Measurements from ENCODE around the gene TXLNA.
"Not testable (repeated sequence)": the region's sequence is repeated elsewhere in the genome, so short reads cannot be mapped to it uniquely, and the experiment has no call there.

TXLNA gene

GRCh38 chr1:32163405-32163804 is 16.1 kb upstream of the TXLNA start:
- no peaks in the 10 kb centered on the region for H3K9me3 ChIP-seq (ENCODE audit: control insufficient read depth, low read length)
- H3K4me1 ChIP-seq (ENCODE audit: control insufficient read depth, insufficient read depth, low read length, poor library complexity, severe bottlenecking), result no peaks in the 10 kb centered on the region
- H3K36me3 ChIP-seq (ENCODE audit: control insufficient read depth, insufficient read depth, low read length), result peaks cover 90% of the 10 kb centered on the region
- WGBS, 2 experiments (ENCODE audit: insufficient coverage in 2 of 2), result 100% methylated on average over 1 of the region's 2 CpGs; no CpG with 5 or more reads in 1 of the 2 experiments
- H3K27ac ChIP-seq (ENCODE audit: low read depth, low read length, severe bottlenecking), result no peak overlapping the region
- no peak overlapping the region for H3K4me3 ChIP-seq (ENCODE audit: extremely low read depth, insufficient read depth, low read length, poor library complexity, severe bottlenecking)

- H3K36me3 ChIP-seq (ENCODE audit: control insufficient read depth, insufficient read depth, low read length), result peaks cover 86% of the 10 kb centered on the region
- not testable (repeated sequence) for H3K4me1 ChIP-seq (ENCODE audit: control insufficient read depth, insufficient read depth, low read length, poor library complexity, severe bottlenecking)
- 96 to 98% methylated on average over 6 to 8 of the region's 10 CpGs for WGBS, 2 experiments (ENCODE audit: insufficient coverage in 2 of 2)
Measured at GRCh38 chr1:32165633-32166032, 13.8 kb upstream of the TXLNA start.

DNA sequence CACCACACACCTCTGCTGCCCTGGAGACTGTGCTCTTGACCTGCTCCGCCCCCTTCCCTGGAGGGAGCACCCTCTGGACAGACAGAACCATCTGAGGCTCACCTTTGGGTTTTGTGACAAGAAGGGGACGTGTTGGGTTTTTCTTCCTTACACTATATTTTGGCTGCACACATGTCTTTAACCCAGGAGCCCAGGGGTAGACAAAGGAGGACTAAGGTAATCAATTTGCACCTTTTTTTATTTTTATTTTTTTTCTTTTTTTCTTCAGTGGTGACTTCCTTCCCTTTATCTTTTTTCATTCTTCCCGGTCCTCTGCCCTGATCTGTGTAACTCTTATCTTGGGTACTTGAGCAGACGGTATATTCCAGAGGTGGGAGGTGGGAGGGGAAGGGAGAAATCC is 8.5 kb upstream of the TXLNA start:
- H3K27ac ChIP-seq (ENCODE audit: low read depth, low read length, severe bottlenecking), result no peak overlapping the region
- no peak overlapping the region for H3K4me3 ChIP-seq (ENCODE audit: extremely low read depth, insufficient read depth, low read length, poor library complexity, severe bottlenecking)
- H3K36me3 ChIP-seq (ENCODE audit: control insufficient read depth, insufficient read depth, low read length), result peaks cover 83% of the 10 kb centered on the region
- H3K9me3 ChIP-seq (ENCODE audit: control insufficient read depth, low read length), result no peaks in the 10 kb centered on the region
- WGBS, 2 experiments (ENCODE audit: insufficient coverage in 2 of 2), result no CpG with 5 or more reads among the region's 4 CpGs
- peaks cover 9% of the 10 kb centered on the region for H3K4me1 ChIP-seq (ENCODE audit: control insufficient read depth, insufficient read depth, low read length, poor library complexity, severe bottlenecking)

More at GRCh38 chr1:32165633-32166032, 13.8 kb upstream of the TXLNA start:
- H3K9me3 ChIP-seq (ENCODE audit: control insufficient read depth, low read length); H3K4me3 ChIP-seq (ENCODE audit: extremely low read depth, insufficient read depth, low read length, poor library complexity, severe bottlenecking); H3K27ac ChIP-seq (ENCODE audit: low read depth, low read length, severe bottlenecking): not testable (repeated sequence)

DNA sequence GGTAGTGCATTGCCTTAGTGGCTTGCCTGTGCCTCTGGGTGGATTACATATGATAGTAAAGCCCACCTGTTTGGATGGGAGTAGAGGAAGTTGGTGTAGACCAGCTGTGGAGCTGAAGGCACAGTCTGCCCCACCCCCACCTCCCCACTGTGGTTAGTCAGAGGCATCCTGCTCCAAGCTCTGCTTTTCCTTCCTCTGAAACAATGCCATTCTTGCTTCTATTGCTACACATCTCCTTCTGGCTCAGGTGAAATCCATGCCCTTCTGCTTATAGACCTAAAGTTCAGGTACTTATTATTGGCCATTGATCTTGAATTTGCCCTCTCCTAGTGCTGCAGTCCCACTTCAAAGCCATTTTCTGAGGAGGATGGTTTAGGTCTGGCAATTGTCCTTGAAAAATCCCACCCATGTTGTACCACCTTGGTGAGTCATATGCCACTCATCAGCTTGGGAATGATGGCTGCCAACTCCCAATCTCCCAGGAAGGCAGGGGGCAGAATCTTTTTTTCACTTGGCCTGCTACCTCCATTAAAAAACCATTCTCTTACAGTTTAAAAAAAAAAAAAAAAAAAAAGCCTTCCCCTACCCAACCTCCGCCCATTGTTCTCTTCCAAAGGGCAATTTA is 6.7 kb upstream of the TXLNA start:
- Histone ChIP-seq H3K4me1 (ENCODE audit: control insufficient read depth, insufficient read depth, low read length, poor library complexity, severe bottlenecking) (peaks cover 9% of the 10 kb centered on the region), H3K9me3 (ENCODE audit: control insufficient read depth, low read length) (no peaks in the 10 kb centered on the region), H3K27ac (ENCODE audit: low read depth, low read length, severe bottlenecking) (no peak overlapping the region), H3K36me3 (ENCODE audit: control insufficient read depth, insufficient read depth, low read length) (peaks cover 71% of the 10 kb centered on the region), H3K4me3 (ENCODE audit: extremely low read depth, insufficient read depth, low read length, poor library complexity, severe bottlenecking) (no peak overlapping the region)
- no CpG with 5 or more reads among the region's 1 CpG for WGBS, 2 experiments (ENCODE audit: insufficient coverage in 2 of 2)

GRCh38 chr1:32178380-32179192 is 889 bp upstream of the TXLNA start:
- Histone ChIP-seq H3K4me3 (ENCODE audit: extremely low read depth, insufficient read depth, low read length, poor library complexity, severe bottlenecking) (no peak overlapping the region), H3K9me3 (ENCODE audit: control insufficient read depth, low read length) (no peaks in the 10 kb centered on the region), H3K4me1 (ENCODE audit: control insufficient read depth, insufficient read depth, low read length, poor library complexity, severe bottlenecking) (peaks cover 12% of the 10 kb centered on the region), H3K27ac (ENCODE audit: low read depth, low read length, severe bottlenecking) (peak overlapping the region; percentile 95), H3K36me3 (ENCODE audit: control insufficient read depth, insufficient read depth, low read length) (peaks cover 44% of the 10 kb centered on the region)
- 91 to 97% methylated on average over 3 to 6 of the region's 7 CpGs for WGBS, 2 experiments (ENCODE audit: insufficient coverage in 2 of 2)

GRCh38 chr1:32179193-32179442 is 357 bp upstream of the TXLNA start:
- Histone ChIP-seq H3K4me1 (ENCODE audit: control insufficient read depth, insufficient read depth, low read length, poor library complexity, severe bottlenecking) (peaks cover 12% of the 10 kb centered on the region), H3K4me3 (ENCODE audit: extremely low read depth, insufficient read depth, low read length, poor library complexity, severe bottlenecking) (peak overlapping the region; percentile 71), H3K27ac (ENCODE audit: low read depth, low read length, severe bottlenecking) (peak overlapping the region; percentile 95), H3K9me3 (ENCODE audit: control insufficient read depth, low read length) (no peaks in the 10 kb centered on the region), H3K36me3 (ENCODE audit: control insufficient read depth, insufficient read depth, low read length) (peaks cover 44% of the 10 kb centered on the region)
- 31 to 45% methylated on average over 6 to 7 of the region's 7 CpGs for WGBS, 2 experiments (ENCODE audit: insufficient coverage in 2 of 2)

DNA sequence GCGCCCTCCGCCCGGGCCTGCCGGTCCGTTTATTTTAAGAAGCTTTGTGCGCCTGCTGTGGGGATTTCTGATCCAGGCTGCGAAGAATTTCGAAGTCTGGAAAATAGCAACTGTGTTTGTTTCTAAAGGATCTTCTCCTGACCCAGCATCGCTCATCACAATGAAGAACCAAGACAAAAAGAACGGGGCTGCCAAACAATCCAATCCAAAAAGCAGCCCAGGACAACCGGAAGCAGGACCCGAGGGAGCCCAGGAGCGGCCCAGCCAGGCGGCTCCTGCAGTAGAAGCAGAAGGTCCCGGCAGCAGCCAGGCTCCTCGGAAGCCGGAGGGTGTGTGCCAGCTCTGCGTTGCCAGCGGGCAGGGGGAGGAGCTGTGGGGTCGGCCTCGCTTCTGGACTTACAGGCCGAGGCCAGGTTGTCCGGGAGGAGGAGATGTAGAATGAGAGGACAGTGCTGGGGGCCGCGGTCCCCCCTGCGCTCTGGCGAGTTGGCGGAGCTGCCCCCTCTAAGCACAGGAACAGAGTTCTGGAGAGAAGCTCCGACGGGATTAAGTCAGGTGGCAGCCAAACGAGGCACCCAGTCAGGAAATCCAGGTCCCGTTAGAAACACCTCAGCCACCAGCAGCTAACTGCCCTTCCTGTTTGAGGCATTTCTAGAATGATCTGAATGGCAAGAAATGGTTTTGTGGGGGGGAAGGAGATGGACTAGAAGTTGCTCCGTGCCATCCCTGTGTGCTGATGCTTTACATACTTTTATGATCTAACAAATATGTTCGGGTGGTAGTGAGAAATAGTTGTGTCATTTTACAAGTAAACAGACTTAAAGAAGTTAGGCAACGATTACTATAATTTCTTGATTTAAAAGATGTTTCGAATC is 948 bp downstream of the TXLNA start:
- Histone ChIP-seq H3K4me1 (ENCODE audit: control insufficient read depth, insufficient read depth, low read length, poor library complexity, severe bottlenecking) (peaks cover 12% of the 10 kb centered on the region), H3K36me3 (ENCODE audit: control insufficient read depth, insufficient read depth, low read length) (peaks cover 52% of the 10 kb centered on the region), H3K4me3 (ENCODE audit: extremely low read depth, insufficient read depth, low read length, poor library complexity, severe bottlenecking) (peak overlapping the region; percentile 71), H3K27ac (ENCODE audit: low read depth, low read length, severe bottlenecking) (peak overlapping the region; percentile 95), H3K9me3 (ENCODE audit: control insufficient read depth, low read length) (no peaks in the 10 kb centered on the region)
- WGBS, 2 experiments (ENCODE audit: insufficient coverage in 2 of 2), result 8 to 13% methylated on average over 24 to 28 of the region's 36 CpGs

GRCh38 chr1:32181065-32181464 is 1.6 kb downstream of the TXLNA start:
- 97 to 100% methylated on average over 9 of the region's 9 CpGs for WGBS, 2 experiments (ENCODE audit: insufficient coverage in 2 of 2)
- H3K27ac ChIP-seq (ENCODE audit: low read depth, low read length, severe bottlenecking), result no peak overlapping the region

DNA sequence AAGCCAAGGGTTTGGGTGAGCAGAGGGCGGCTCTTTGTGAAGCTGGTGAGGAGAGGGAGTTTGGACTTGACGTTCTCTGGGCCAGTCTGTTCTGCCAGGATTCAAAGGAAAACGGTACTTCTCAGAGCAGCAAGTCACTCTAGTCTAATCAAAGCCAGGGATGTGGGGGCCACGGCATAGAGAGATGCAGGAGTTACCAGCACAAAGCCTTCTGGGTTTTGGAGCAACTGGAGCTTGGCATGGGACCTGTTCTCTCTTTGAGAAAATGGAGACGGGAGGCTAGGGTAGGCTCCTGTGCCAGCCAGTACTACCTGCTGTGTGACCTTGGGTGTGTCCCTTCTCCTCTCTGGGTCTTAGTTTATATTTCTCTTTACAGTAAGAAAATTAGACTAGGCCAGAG is 2.1 kb downstream of the TXLNA start:
- 98 to 100% methylated on average over 4 of the region's 5 CpGs for WGBS, 2 experiments (ENCODE audit: insufficient coverage in 2 of 2)
- H3K27ac ChIP-seq (ENCODE audit: low read depth, low read length, severe bottlenecking), result no peak overlapping the region
- peaks cover 58% of the 10 kb centered on the region for H3K36me3 ChIP-seq (ENCODE audit: control insufficient read depth, insufficient read depth, low read length)
- H3K4me1 ChIP-seq (ENCODE audit: control insufficient read depth, insufficient read depth, low read length, poor library complexity, severe bottlenecking), result peaks cover 17% of the 10 kb centered on the region
- H3K4me3 ChIP-seq (ENCODE audit: extremely low read depth, insufficient read depth, low read length, poor library complexity, severe bottlenecking), result peak overlapping the region; percentile 71
- H3K9me3 ChIP-seq (ENCODE audit: control insufficient read depth, low read length), result no peaks in the 10 kb centered on the region

More at GRCh38 chr1:32181065-32181464, 1.6 kb downstream of the TXLNA start:
- Histone ChIP-seq H3K4me3 (ENCODE audit: extremely low read depth, insufficient read depth, low read length, poor library complexity, severe bottlenecking) (peak overlapping the region; percentile 71), H3K9me3 (ENCODE audit: control insufficient read depth, low read length) (no peaks in the 10 kb centered on the region), H3K4me1 (ENCODE audit: control insufficient read depth, insufficient read depth, low read length, poor library complexity, severe bottlenecking) (peaks cover 17% of the 10 kb centered on the region), H3K36me3 (ENCODE audit: control insufficient read depth, insufficient read depth, low read length) (peaks cover 55% of the 10 kb centered on the region)

DNA sequence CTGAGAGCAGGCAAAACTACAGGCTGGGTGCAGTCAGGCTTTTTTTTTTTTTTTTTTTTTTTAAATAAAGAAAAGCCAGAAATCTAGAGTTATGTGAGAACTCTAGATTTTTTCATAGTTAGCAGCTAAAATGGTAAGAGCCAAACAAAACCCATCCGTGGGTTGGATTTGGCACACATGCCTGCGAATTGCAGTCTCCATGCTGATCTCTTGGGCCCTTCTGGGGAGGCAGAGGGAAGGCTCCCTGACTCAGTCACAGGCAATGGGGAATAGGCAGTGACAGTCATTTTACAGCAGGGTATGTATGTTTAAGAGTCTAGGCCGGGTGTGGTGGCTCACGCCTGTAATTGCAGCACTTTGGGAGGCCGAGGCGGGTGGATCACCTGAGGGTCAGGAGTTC is 2.6 kb downstream of the TXLNA start:
- H3K9me3 ChIP-seq (ENCODE audit: control insufficient read depth, low read length), result no peaks in the 10 kb centered on the region
- no peak overlapping the region for H3K27ac ChIP-seq (ENCODE audit: low read depth, low read length, severe bottlenecking)
- peak overlapping the region; percentile 71 for H3K4me3 ChIP-seq (ENCODE audit: extremely low read depth, insufficient read depth, low read length, poor library complexity, severe bottlenecking)
- H3K4me1 ChIP-seq (ENCODE audit: control insufficient read depth, insufficient read depth, low read length, poor library complexity, severe bottlenecking), result peaks cover 17% of the 10 kb centered on the region
- peaks cover 62% of the 10 kb centered on the region for H3K36me3 ChIP-seq (ENCODE audit: control insufficient read depth, insufficient read depth, low read length)
- WGBS, 2 experiments (ENCODE audit: insufficient coverage in 2 of 2), result 91 to 97% methylated on average over 6 of the region's 6 CpGs
